Spleen (tissue), 11 donors: Measurements from ENCODE around the gene FAM20A. TPM values are rescaled to one million over a fixed set of nuclear protein-coding genes. Genes with fewer than 3 reads are reported as not detected.

Experiments used
- DNase-seq: peaks from one replicate; pipeline ENCODE4 v3.0.0-alpha.2; 2020
- H3K27ac ChIP-seq, 8 donors: fragments of 200-600 bp; sonication (generic) in 7 of 8; 1 replicate in 4 of 8; 2 replicates in 4 of 8; pipeline versions ENCODE4 v1.5.0 to v1.8.0; 2016 to 2021; ENCODE audit warnings: inconsistent platforms in 4 of 8, mild to moderate bottlenecking in 4 of 8, moderate library complexity in 1 of 8
- H3K27me3 ChIP-seq, 7 donors: fragments of 200-600 bp; sonication (generic) in 6 of 7; replicated peaks in 1 of 7; 1 replicate in 4 of 7; 2 replicates in 3 of 7; pipeline versions ENCODE4 v1.5.0 to v1.8.0; 2016 to 2021; ENCODE audit warnings: inconsistent platforms in 3 of 7, mild to moderate bottlenecking in 1 of 7
- H3K36me3 ChIP-seq, 6 donors: fragments of 200-600 bp; sonication (generic) in 5 of 6; 1 replicate in 4 of 6; 2 replicates in 2 of 6; pipeline versions ENCODE4 v1.5.0 to v1.8.0; 2016 to 2021; ENCODE audit warnings: inconsistent platforms in 2 of 6
- H3K4me1 ChIP-seq, 6 donors: fragments of 200-600 bp; sonication (generic) in 5 of 6; 1 replicate in 3 of 6; 2 replicates in 3 of 6; pipeline versions ENCODE4 v1.5.0 to v1.8.0; 2016 to 2021; ENCODE audit warnings: inconsistent platforms in 3 of 6
- H3K4me3 ChIP-seq, 8 donors: fragments of 200-600 bp; sonication (generic) in 7 of 8; 1 replicate in 4 of 8; 2 replicates in 4 of 8; pipeline versions ENCODE4 v1.5.0 to v1.8.0; 2016 to 2021; ENCODE audit warnings: inconsistent platforms in 4 of 8, mild to moderate bottlenecking in 4 of 8, moderate library complexity in 2 of 8
- H3K9me3 ChIP-seq, 8 donors: fragments of 200-600 bp; sonication (generic) in 7 of 8; 1 replicate in 4 of 8; 2 replicates in 4 of 8; pipeline versions ENCODE4 v1.5.0 to v1.8.0; 2016 to 2021; ENCODE audit warnings: inconsistent platforms in 4 of 8
- CTCF ChIP-seq, 11 experiments: fragments of 200-600 bp in 7 of 11; fragments of 450-650 bp in 4 of 11; sonication (generic) in 4 of 11; IDR thresholded peaks in 8 of 11; conservative IDR thresholded peaks in 3 of 11; 1 replicate in 7 of 11; 2 replicates in 4 of 11; pipeline versions ENCODE4 v1.4.0 to v1.8.0; 2016 to 2021; ENCODE audit warnings: antibody characterized with exemption in 11 of 11, inconsistent platforms in 4 of 11, mild to moderate bottlenecking in 1 of 11
- POLR2A ChIP-seq, 3 donors: fragments of 450-650 bp; IDR thresholded peaks; one replicate each; pipeline ENCODE4 v1.5.1; 2017; ENCODE audit warnings: antibody characterized with exemption in 3 of 3, mild to moderate bottlenecking in 1 of 3
- POLR2AphosphoS5 ChIP-seq, 3 donors: sonication (generic); formaldehyde crosslinking; IDR thresholded peaks; one replicate each; pipeline ENCODE4 v1.5.1; 2017; ENCODE audit warnings: antibody characterized with exemption in 3 of 3
- WGBS, 5 donors: extraction: QIAGEN DNeasy Blood & Tissue Kit in 3 of 5; methylation state at CpG; one replicate each; pipeline versions ENCODE4 v1.1.5 to v1.1.7; 2013 to 2018; 5-methylcytosine and 5-hydroxymethylcytosine counted together
- intact Hi-C: fragments of 100-400 bp; cut with DNase I; formaldehyde crosslinking; loops from one replicate; pipeline ENCODE4 v1.15.0; 2023; ENCODE audit warnings: low total_unique reads
- polyA plus RNA-seq, 3 donors: library from polyadenylated mRNA; stranded (reverse); fragments of 200-250 nt; gene quantifications; one replicate each; pipeline ENCODE4 v1.2.1, GENCODE V29; 2013
- total RNA-seq, 7 donors: library from RNA; depleted of rRNA in 3 of 7; stranded (reverse); fragments of >200 nt in 3 of 7; fragmentation: NEBNext Ultra II Directional in 4 of 7; extraction: Animal tissue kit (Norgen Biotek cat#: 25700) in 4 of 7; gene quantifications; one replicate each; pipeline versions ENCODE4 v1.1.0 to v1.2.1, GENCODE V29; 2016 to 2021
- donor health status: healthy with polysubstance abuse.
- donor health status: DM: no; HTN: no; CAD: no; lungs with moderate emphysema.
- donor health status: DM: no; HTN: no; CAD: no.
- donor health status: Bipolar disorder and iron deficiency.
- donor health status: healthy.
- donor health status: DM: no; HTN: no; CAD: no.
- donor health status: DM: yes; HTN: yes; CAD: no.

The FAM20A gene
- total and polyA plus RNA-seq, 10 donors: 5.0 to 58.0 (median 26.1) TPM

DNA sequence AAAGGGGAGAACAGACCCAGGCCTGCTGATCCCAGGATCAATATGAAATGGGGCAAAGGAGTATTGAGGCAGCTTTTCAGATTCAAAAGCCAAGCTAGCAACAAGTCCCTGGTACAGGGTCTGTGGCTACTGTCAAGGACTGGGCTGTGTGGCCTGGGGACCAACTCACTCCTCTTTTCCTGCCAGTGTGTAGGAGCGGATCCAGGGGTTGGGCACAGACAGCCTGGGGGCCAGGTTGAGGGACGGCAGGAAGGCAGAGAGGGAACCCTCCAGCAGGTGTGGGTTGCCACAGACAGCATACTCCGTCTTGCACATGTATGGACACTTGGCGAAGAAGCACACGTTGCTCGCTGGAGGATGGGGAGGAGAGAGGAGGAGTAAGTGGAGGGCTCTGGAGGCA is 59.4 kb downstream of the FAM20A start:
- no peak overlapping the region for H3K4me3 ChIP-seq
- 78 to 94% (median 91%) methylated on average over 6 of the region's 6 CpGs for WGBS, 5 donors
- H3K9me3 ChIP-seq: peaks cover 0 to 2% (median 0%) of the 10 kb centered on the region in 8 donors
- peak in 2 of 3 donors; percentile 23 to 54 for TF ChIP-seq POLR2AphosphoS5 (IDR thresholded peaks at IDR 0.05)
- TF ChIP-seq POLR2A (IDR thresholded peaks at IDR 0.05): no peak
- no peak for DNase-seq
- H3K4me1 ChIP-seq: peaks cover 0 to 16% (median 2%) of the 10 kb centered on the region in 6 donors
- peaks cover 0 to 67% (median 33%) of the 10 kb centered on the region in 6 donors for H3K36me3 ChIP-seq
- H3K27me3 ChIP-seq: no peaks in the 10 kb centered on the region
- H3K27ac ChIP-seq: no peak overlapping the region
- intact Hi-C loops: no loop called here

DNA sequence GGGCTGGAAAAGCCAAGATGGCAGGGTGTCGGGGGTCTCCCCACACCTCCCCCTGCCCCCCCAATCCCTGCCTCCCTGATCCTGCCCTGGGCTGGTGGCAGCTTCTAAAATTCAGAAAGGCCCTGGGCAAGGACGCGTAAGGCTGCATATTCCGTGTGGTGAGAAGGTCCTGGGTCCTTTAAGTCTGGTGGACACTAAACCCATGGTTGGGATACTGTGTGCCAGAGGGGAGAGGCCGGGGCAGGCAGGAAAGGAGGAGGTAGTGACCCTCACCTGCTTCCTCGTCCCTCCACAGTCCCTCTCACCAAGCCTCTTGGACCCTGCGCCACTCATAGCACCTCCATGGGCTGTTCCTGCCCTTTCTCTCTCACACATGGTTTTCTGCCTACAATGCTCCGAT is 60.2 kb downstream of the FAM20A start:
- Histone ChIP-seq H3K27me3 (no peaks in the 10 kb centered on the region), H3K4me1 (peaks cover 0 to 21% (median 2%) of the 10 kb centered on the region in 6 donors), H3K27ac (peak overlapping the region in 2 of 8 donors; percentile 34 to 47), H3K4me3 (no peak overlapping the region), H3K9me3 (no peaks in the 10 kb centered on the region), H3K36me3 (peaks cover 0 to 75% (median 36%) of the 10 kb centered on the region in 6 donors)
- intact Hi-C loops: no loop called here
- no peak for DNase-seq
- TF ChIP-seq POLR2A (IDR thresholded peaks at IDR 0.05) (no peak), CTCF (IDR thresholded peaks at IDR 0.05 in 8 of 11, conservative IDR thresholded peaks at IDR 0.05 in 3 of 11) (no peak), POLR2AphosphoS5 (IDR thresholded peaks at IDR 0.05) (no peak)
- 85 to 98% (median 91%) methylated on average over 8 of the region's 8 CpGs for WGBS, 5 donors

GRCh38 chr17:68539548-68540467 is 61.4 kb downstream of the FAM20A start:
- WGBS, 5 donors: 64 to 70% (median 67%) methylated on average over 19 to 20 of the region's 20 CpGs
- Histone ChIP-seq H3K4me1 (peaks cover 0 to 22% (median 5%) of the 10 kb centered on the region in 6 donors), H3K27ac (peak overlapping the region in 3 of 8 donors; percentile 21 to 47 (median 34)), H3K4me3 (no peak overlapping the region), H3K36me3 (peaks cover 0 to 87% (median 47%) of the 10 kb centered on the region in 6 donors), H3K27me3 (no peaks in the 10 kb centered on the region), H3K9me3 (no peaks in the 10 kb centered on the region)
- TF ChIP-seq POLR2AphosphoS5 (IDR thresholded peaks at IDR 0.05): peak; percentile 47 to 60 (median 54)
- peak in 1 of 11 experiments; percentile 22 for TF ChIP-seq CTCF (IDR thresholded peaks at IDR 0.05 in 8 of 11, conservative IDR thresholded peaks at IDR 0.05 in 3 of 11)
- no peak for TF ChIP-seq POLR2A (IDR thresholded peaks at IDR 0.05)
- DNase-seq: no peak
- intact Hi-C loops: no loop called here

DNA sequence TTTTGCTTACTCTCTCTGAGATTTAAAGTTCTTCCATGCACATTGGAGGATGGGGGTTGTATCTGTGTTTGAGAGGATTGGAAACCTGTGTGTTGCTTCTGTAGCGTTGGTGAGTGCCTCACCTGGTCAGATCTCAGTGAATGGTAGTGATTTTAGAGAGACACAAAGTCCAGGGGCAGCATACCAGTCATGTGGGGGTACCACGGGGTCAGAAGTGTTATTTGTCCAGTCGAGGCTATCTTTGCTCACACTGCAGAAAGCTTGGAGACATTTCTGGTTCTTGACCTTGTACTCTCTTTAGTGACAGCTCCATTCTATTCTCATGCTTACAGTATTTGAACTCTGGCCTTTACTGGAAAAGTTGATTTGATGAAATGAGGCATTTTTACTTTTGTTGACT is 65.2 kb downstream of the FAM20A start:
- DNase-seq: no peak
- intact Hi-C loops: no loop called here
- Histone ChIP-seq H3K36me3 (peaks cover 0 to 100% (median 69%) of the 10 kb centered on the region in 6 donors), H3K9me3 (no peaks in the 10 kb centered on the region), H3K4me1 (peaks cover 0 to 33% (median 5%) of the 10 kb centered on the region in 6 donors), H3K27ac (peak overlapping the region in 1 of 8 donors; percentile 7), H3K4me3 (no peak overlapping the region), H3K27me3 (no peaks in the 10 kb centered on the region)
- 75 to 81% (median 77%) methylated on average over 3 of the region's 3 CpGs for WGBS, 5 donors
- TF ChIP-seq POLR2A (IDR thresholded peaks at IDR 0.05) (no peak), POLR2AphosphoS5 (IDR thresholded peaks at IDR 0.05) (no peak), CTCF (IDR thresholded peaks at IDR 0.05 in 8 of 11, conservative IDR thresholded peaks at IDR 0.05 in 3 of 11) (no peak)
